Uterus (tissue), 2 donors: ENCODE results near the gene ATM.

ENCODE experiments used
- POLR2A ChIP-seq, 2 donors: fragments of 450-650 bp; IDR thresholded peaks; one replicate each; pipeline ENCODE4 v1.6.1; 2016; ENCODE audit warnings: antibody characterized with exemption in 2 of 2, mild to moderate bottlenecking in 1 of 2, moderate library complexity in 1 of 2
- TF ChIP-seq, protein P1 (sequence below), 4 experiments: fragments of 200-600 bp in 2 of 4; fragments of 450-650 bp in 2 of 4; sonication (generic) in 2 of 4; IDR thresholded peaks; one replicate each; pipeline ENCODE4 v1.5.1; 2016 to 2019; ENCODE audit warnings: antibody characterized with exemption in 4 of 4, mild to moderate bottlenecking in 2 of 4, moderate library complexity in 1 of 4

DNA sequence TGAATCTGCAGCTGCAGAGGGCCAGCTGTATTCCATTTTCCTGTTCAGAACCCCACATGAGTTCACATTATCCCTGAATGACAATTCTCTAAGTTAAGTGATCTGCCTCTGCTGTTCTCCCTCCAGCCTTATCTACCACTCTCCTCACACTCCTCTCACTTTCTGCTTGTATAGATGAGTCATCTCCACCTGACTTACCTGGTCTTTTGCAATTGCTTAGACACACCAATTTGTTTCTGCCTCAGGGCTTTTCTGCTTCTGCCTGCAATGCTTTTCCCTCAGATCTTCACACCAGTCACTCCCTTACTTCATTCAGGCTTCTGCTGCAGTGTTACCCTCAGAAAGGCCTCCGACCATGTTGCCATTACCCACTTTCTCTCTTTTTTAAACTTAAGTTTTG, 118.1 kb downstream of the ATM start:
- no peak for TF ChIP-seq POLR2A (IDR thresholded peaks at IDR 0.05)
- TF ChIP-seq, protein P1, sequence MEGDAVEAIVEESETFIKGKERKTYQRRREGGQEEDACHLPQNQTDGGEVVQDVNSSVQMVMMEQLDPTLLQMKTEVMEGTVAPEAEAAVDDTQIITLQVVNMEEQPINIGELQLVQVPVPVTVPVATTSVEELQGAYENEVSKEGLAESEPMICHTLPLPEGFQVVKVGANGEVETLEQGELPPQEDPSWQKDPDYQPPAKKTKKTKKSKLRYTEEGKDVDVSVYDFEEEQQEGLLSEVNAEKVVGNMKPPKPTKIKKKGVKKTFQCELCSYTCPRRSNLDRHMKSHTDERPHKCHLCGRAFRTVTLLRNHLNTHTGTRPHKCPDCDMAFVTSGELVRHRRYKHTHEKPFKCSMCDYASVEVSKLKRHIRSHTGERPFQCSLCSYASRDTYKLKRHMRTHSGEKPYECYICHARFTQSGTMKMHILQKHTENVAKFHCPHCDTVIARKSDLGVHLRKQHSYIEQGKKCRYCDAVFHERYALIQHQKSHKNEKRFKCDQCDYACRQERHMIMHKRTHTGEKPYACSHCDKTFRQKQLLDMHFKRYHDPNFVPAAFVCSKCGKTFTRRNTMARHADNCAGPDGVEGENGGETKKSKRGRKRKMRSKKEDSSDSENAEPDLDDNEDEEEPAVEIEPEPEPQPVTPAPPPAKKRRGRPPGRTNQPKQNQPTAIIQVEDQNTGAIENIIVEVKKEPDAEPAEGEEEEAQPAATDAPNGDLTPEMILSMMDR (IDR thresholded peaks at IDR 0.05) = no peak
